Neural progenitor cell (in vitro differentiated cells): Measurements from ENCODE around the gene NPS. TPM values are rescaled to one million over a fixed set of nuclear protein-coding genes. Genes with fewer than 3 reads are reported as not detected.

ENCODE experiments used
- DNase-seq: peaks from one replicate; pipeline ENCODE4 v3.0.0-alpha.2; 2016; ENCODE audit warnings: low spot score
- H2AFZ ChIP-seq: fragments of 200-600 bp; sonication (generic); replicated peaks from 2 replicates; pipeline ENCODE4 v1.6.1; 2016; ENCODE audit warnings: antibody characterized with exemption
- H3F3A ChIP-seq: fragments of 200-600 bp; sonication (generic); 2 replicates; pipeline ENCODE4 v1.6.1; 2016; ENCODE audit warnings: antibody characterized with exemption, low read depth
- H3K27ac ChIP-seq: fragments of 200-600 bp; sonication (generic); 2 replicates; pipeline ENCODE4 v1.5.1; 2016; ENCODE audit warnings: mild to moderate bottlenecking
- H3K27me3 ChIP-seq: fragments of 200-600 bp; sonication (generic); 2 replicates; pipeline ENCODE4 v1.6.1; 2016; ENCODE audit warnings: mild to moderate bottlenecking, moderate library complexity
- H3K36me3 ChIP-seq: fragments of 200-600 bp; sonication (generic); 2 replicates; pipeline ENCODE4 v1.5.1; 2016
- H3K4me1 ChIP-seq: fragments of 200-600 bp; sonication (generic); 2 replicates; pipeline ENCODE4 v1.6.1; 2016; ENCODE audit warnings: mixed run types
- H3K4me2 ChIP-seq: fragments of 200-600 bp; sonication (generic); 2 replicates; pipeline ENCODE4 v1.6.1; 2016
- H3K4me3 ChIP-seq: fragments of 200-600 bp; sonication (generic); 2 replicates; pipeline ENCODE4 v1.5.1; 2016
- H3K79me2 ChIP-seq: fragments of 200-600 bp; sonication (generic); 2 replicates; pipeline ENCODE4 v1.6.1; 2016; ENCODE audit warnings: low read depth
- H3K9ac ChIP-seq: fragments of 200-600 bp; sonication (generic); 2 replicates; pipeline ENCODE4 v1.6.1; 2016
- H3K9me3 ChIP-seq: fragments of 200-600 bp; sonication (generic); 2 replicates; pipeline ENCODE4 v1.5.1; 2016; ENCODE audit warnings: low read depth
- H4K20me1 ChIP-seq: fragments of 200-600 bp; sonication (generic); 2 replicates; pipeline ENCODE4 v1.6.1; 2016; ENCODE audit warnings: low read depth
- H3K27ac Mint-ChIP-seq: 3 replicates; pipeline ENCODE4 v1.8.0; 2021; ENCODE audit warnings: mixed read lengths
- H3K27me3 Mint-ChIP-seq: 2 replicates; pipeline ENCODE4 v1.8.0; 2022; ENCODE audit warnings: low read depth, mild to moderate bottlenecking, inconsistent platforms, moderate library complexity, mixed read lengths; ENCODE audit not compliant: insufficient read depth
- H3K36me3 Mint-ChIP-seq: 3 replicates; pipeline ENCODE4 v1.8.0; 2021; ENCODE audit warnings: mixed read lengths
- H3K4me1 Mint-ChIP-seq: 3 replicates; pipeline ENCODE4 v1.8.0; 2021; ENCODE audit warnings: mixed read lengths
- H3K4me3 Mint-ChIP-seq: 3 replicates; pipeline ENCODE4 v1.8.0; 2021; ENCODE audit warnings: mild to moderate bottlenecking, moderate library complexity, mixed read lengths
- H3K9me3 Mint-ChIP-seq: 3 replicates; pipeline ENCODE4 v1.8.0; 2020; ENCODE audit warnings: mixed read lengths
- CTCF ChIP-seq: fragments of 200-600 bp; sonication (generic); IDR thresholded peaks from 2 replicates; pipeline ENCODE4 v1.5.1; 2017; ENCODE audit warnings: antibody characterized with exemption, mild to moderate bottlenecking
- EZH2 ChIP-seq: fragments of 200-600 bp; sonication (generic); IDR thresholded peaks from 2 replicates; pipeline ENCODE4 v1.6.1; 2017; ENCODE audit warnings: antibody characterized with exemption, mild to moderate bottlenecking, moderate library complexity
- EZH2phosphoT487 ChIP-seq: fragments of 200-600 bp; sonication (generic); IDR thresholded peaks from 2 replicates; pipeline ENCODE4 v1.6.1; 2017; ENCODE audit warnings: antibody characterized with exemption
- total RNA-seq: library from RNA; depleted of rRNA; stranded (reverse); fragments of >200 nt; gene quantifications from 2 replicates; pipeline ENCODE4 v1.2.3, GENCODE V29; 2015; ENCODE audit warnings: low replicate concordance

Gene NPS
- total RNA-seq, 1 donor from 2014 or later = not detected

- peaks cover 17% of the 10 kb centered on the region for H3K4me1 ChIP-seq
- H3K79me2 ChIP-seq = no peaks in the 10 kb centered on the region
- peak overlapping the region; percentile 33 for H3K4me2 ChIP-seq
- DNase-seq = no peak
- H3K36me3 ChIP-seq = no peaks in the 10 kb centered on the region
- H3K27ac ChIP-seq = no peak overlapping the region
- H3K4me3 ChIP-seq = no peak overlapping the region
- no peak overlapping the region for H2AFZ ChIP-seq
- H3K4me1 Mint-ChIP-seq = peaks cover 42% of the 10 kb centered on the region
- no peaks in the 10 kb centered on the region for H3K27me3 ChIP-seq
- no peaks in the 10 kb centered on the region for H3K9me3 ChIP-seq
- H3K4me3 Mint-ChIP-seq = peak overlapping the region; percentile 68
- H4K20me1 ChIP-seq = no peaks in the 10 kb centered on the region
- H3K27ac Mint-ChIP-seq = peak overlapping the region; percentile 96
- H3F3A ChIP-seq = no peaks in the 10 kb centered on the region
- peaks cover 18% of the 10 kb centered on the region for H3K9me3 Mint-ChIP-seq
- H3K27me3 Mint-ChIP-seq = peaks cover 6% of the 10 kb centered on the region
- H3K36me3 Mint-ChIP-seq = peaks cover 2% of the 10 kb centered on the region
- TF ChIP-seq EZH2 (no peak), EZH2phosphoT487 (no peak), CTCF (no peak)
- no peak overlapping the region for H3K9ac ChIP-seq
Measured at GRCh38 chr10:127525686-127526085, 23.4 kb upstream of the NPS start.

- TF ChIP-seq EZH2phosphoT487 (no peak), EZH2 (no peak), CTCF (no peak)
- Histone ChIP-seq H3K27ac (no peak overlapping the region), H2AFZ (no peak overlapping the region), H3K36me3 (no peaks in the 10 kb centered on the region), H4K20me1 (no peaks in the 10 kb centered on the region), H3K9me3 (no peaks in the 10 kb centered on the region), H3K79me2 (no peaks in the 10 kb centered on the region), H3K27me3 (no peaks in the 10 kb centered on the region), H3F3A (no peaks in the 10 kb centered on the region), H3K4me3 (no peak overlapping the region), H3K9ac (no peak overlapping the region), H3K4me2 (peak overlapping the region; percentile 33), H3K4me1 (peaks cover 17% of the 10 kb centered on the region)
- H3K9me3 Mint-ChIP-seq = peaks cover 18% of the 10 kb centered on the region
- H3K36me3 Mint-ChIP-seq = peaks cover 2% of the 10 kb centered on the region
- H3K27me3 Mint-ChIP-seq = peaks cover 6% of the 10 kb centered on the region
- no peak overlapping the region for H3K4me3 Mint-ChIP-seq
- H3K4me1 Mint-ChIP-seq = peaks cover 42% of the 10 kb centered on the region
- H3K27ac Mint-ChIP-seq = peak overlapping the region; percentile 5
- DNase-seq = no peak
Measured at GRCh38 chr10:127526161-127526560, 22.9 kb upstream of the NPS start.

- no peak overlapping the region for H3K4me2 ChIP-seq
- no peak overlapping the region for H3K27ac ChIP-seq
- no peak overlapping the region for H3K9ac ChIP-seq
- H3K4me3 ChIP-seq = no peak overlapping the region
- no peak overlapping the region for H2AFZ ChIP-seq
- no peaks in the 10 kb centered on the region for H3K9me3 ChIP-seq
- Mint-ChIP-seq H3K27ac (no peak overlapping the region), H3K36me3 (peaks cover 2% of the 10 kb centered on the region), H3K27me3 (peaks cover 12% of the 10 kb centered on the region), H3K4me3 (peak overlapping the region; percentile 65), H3K4me1 (peaks cover 42% of the 10 kb centered on the region), H3K9me3 (peaks cover 10% of the 10 kb centered on the region)
- no peaks in the 10 kb centered on the region for H3K79me2 ChIP-seq
- H3K27me3 ChIP-seq = no peaks in the 10 kb centered on the region
- peaks cover 17% of the 10 kb centered on the region for H3K4me1 ChIP-seq
- no peaks in the 10 kb centered on the region for H4K20me1 ChIP-seq
- no peaks in the 10 kb centered on the region for H3K36me3 ChIP-seq
- no peaks in the 10 kb centered on the region for H3F3A ChIP-seq
- TF ChIP-seq EZH2phosphoT487 (no peak), CTCF (no peak), EZH2 (no peak)
- no peak for DNase-seq
Measured at GRCh38 chr10:127527320-127527719, 21.8 kb upstream of the NPS start.
